ENCODE measurements around the gene ADGRL2. TPM values are rescaled to one million over a fixed set of nuclear protein-coding genes. Genes with fewer than 3 reads are reported as not detected.
A peak's percentile ranks its signal among the peaks of the same experiment; 100 is the strongest.

Gene ADGRL2
- total RNA-seq (2014; rRNA removed; shearing (Covaris generic)) = 90.3 and 104 TPM in 2 replicates
- 32.9 and 38.2 TPM in 2 replicates for polyA plus RNA-seq (2016; fragmentation: Nextera tagmentation; extraction: Ambion mirVana)
- long read RNA-seq, partial matches to known transcripts = 0 of 5 reads
- long read RNA-seq, other reads (novel, unspliced or antisense) = 5 of 5 reads

- H3K36me3 ChIP-seq (ENCODE audit: insufficient read depth) = no peaks in the 10 kb centered on the region
- H3K4me3 Mint-ChIP-seq = peak within 1 kb of the TSS; percentile 100
- peaks cover 39% of the 10 kb centered on the region for H3K4me1 Mint-ChIP-seq
- H3K4me2 ChIP-seq = peak within 1 kb of the TSS; percentile 84
- DNase-seq (ENCODE audit: low spot score) = peak; percentile 93
- no peaks in the 10 kb centered on the region for H3K9me2 ChIP-seq (ENCODE audit: insufficient read depth)
- H3K4me1 ChIP-seq (ENCODE audit: insufficient read depth) = peaks cover 48% of the 10 kb centered on the region
- peak; percentile 56 for ATAC-seq
- peaks cover 2% of the 10 kb centered on the region for H3K27me3 Mint-ChIP-seq (ENCODE audit: insufficient read depth, low read depth, poor library complexity)
- peaks cover 2% of the 10 kb centered on the region; the same call in 1 of the 3 replicates for H3K9me3 Mint-ChIP-seq
- H3K79me2 ChIP-seq (replicated peaks; ENCODE audit: insufficient read depth) = peaks cover 38% of the 10 kb centered on the region
- H3K27ac Mint-ChIP-seq = peak within 1 kb of the TSS; percentile 99
- H4K20me1 ChIP-seq (replicated peaks; ENCODE audit: insufficient read depth) = no peaks in the 10 kb centered on the region; the same call in 1 of the 2 replicates
- no peaks in the 10 kb centered on the region; the same call in 2 of the 3 replicates for H3K36me3 Mint-ChIP-seq (ENCODE audit: low read depth)
- H2AFZ ChIP-seq = peak within 1 kb of the TSS; percentile 67
- peak within 1 kb of the TSS; percentile 80 for H3K4me3 ChIP-seq
- TF ChIP-seq POLR2AphosphoS5 (IDR thresholded peaks at IDR 0.05; ENCODE audit: low read depth) (peak; percentile 66), ZNF114 (CRISPR knock-in tag; IDR thresholded peaks at IDR 0.05) (no peak), CREB1 (CRISPR knock-in tag; IDR thresholded peaks at IDR 0.05; ENCODE audit: low read depth) (0 out of 2 replicates have a peak, but pooled peaks have one; percentile 31)
- H3K27me3 ChIP-seq (ENCODE audit: insufficient read depth) = peaks cover 6% of the 10 kb centered on the region; the same call in 1 of the 2 replicates
- no peaks in the 10 kb centered on the region for H3F3A ChIP-seq (replicated peaks; ENCODE audit: low read depth)
- H3K27ac ChIP-seq (ENCODE audit: low read depth) = peak within 1 kb of the TSS; percentile 95
Observed at GRCh38 chr1:81800695-81801650, at the start of gene ADGRL2. Gene ADGRL2 (plus strand): TSS chr1:81800934. CDS start chr1:81836985, 36,051 bp downstream.

GRCh38 chr1:81752840-81753239 lies 47.9 kb upstream of the ADGRL2 start:
- no peaks in the 10 kb centered on the region for H3F3A ChIP-seq (replicated peaks; ENCODE audit: low read depth)
- H3K27ac ChIP-seq (ENCODE audit: low read depth) = no peak overlapping the region
- no peak overlapping the region for H3K4me3 ChIP-seq
- no peaks in the 10 kb centered on the region for H3K79me2 ChIP-seq (replicated peaks; ENCODE audit: insufficient read depth)
- Mint-ChIP-seq H3K4me3 (no peak overlapping the region), H3K27ac (no peak overlapping the region), H3K4me1 (peaks cover 10% of the 10 kb centered on the region), H3K27me3 (ENCODE audit: insufficient read depth, low read depth, poor library complexity) (no peaks in the 10 kb centered on the region), H3K36me3 (ENCODE audit: low read depth) (no peaks in the 10 kb centered on the region), H3K9me3 (no peaks in the 10 kb centered on the region)
- no peaks in the 10 kb centered on the region for H4K20me1 ChIP-seq (replicated peaks; ENCODE audit: insufficient read depth)
- no peak for ATAC-seq
- no peak overlapping the region for H2AFZ ChIP-seq
- no peaks in the 10 kb centered on the region for H3K36me3 ChIP-seq (ENCODE audit: insufficient read depth)
- DNase-seq (ENCODE audit: low spot score) = no peak
- no peak overlapping the region for H3K4me2 ChIP-seq
- H3K27me3 ChIP-seq (ENCODE audit: insufficient read depth) = no peaks in the 10 kb centered on the region
- H3K4me1 ChIP-seq (ENCODE audit: insufficient read depth) = no peaks in the 10 kb centered on the region
- TF ChIP-seq CREB1 (CRISPR knock-in tag; IDR thresholded peaks at IDR 0.05; ENCODE audit: low read depth) (no peak), STAT1 (IDR thresholded peaks at IDR 0.05; ENCODE audit: unreplicated experiment) (no peak), NANOG (IDR thresholded peaks at IDR 0.05; ENCODE audit: borderline replicate concordance) (no peak), ZNF114 (CRISPR knock-in tag; IDR thresholded peaks at IDR 0.05) (no peak), EZH2 (IDR thresholded peaks at IDR 0.05; ENCODE audit: low read depth, unreplicated experiment) (no peak), CTCF (conservative IDR thresholded peaks at IDR 0.05; ENCODE audit: low read depth in 2 of 2) (no peak)
- TF ChIP-seq, protein P1, sequence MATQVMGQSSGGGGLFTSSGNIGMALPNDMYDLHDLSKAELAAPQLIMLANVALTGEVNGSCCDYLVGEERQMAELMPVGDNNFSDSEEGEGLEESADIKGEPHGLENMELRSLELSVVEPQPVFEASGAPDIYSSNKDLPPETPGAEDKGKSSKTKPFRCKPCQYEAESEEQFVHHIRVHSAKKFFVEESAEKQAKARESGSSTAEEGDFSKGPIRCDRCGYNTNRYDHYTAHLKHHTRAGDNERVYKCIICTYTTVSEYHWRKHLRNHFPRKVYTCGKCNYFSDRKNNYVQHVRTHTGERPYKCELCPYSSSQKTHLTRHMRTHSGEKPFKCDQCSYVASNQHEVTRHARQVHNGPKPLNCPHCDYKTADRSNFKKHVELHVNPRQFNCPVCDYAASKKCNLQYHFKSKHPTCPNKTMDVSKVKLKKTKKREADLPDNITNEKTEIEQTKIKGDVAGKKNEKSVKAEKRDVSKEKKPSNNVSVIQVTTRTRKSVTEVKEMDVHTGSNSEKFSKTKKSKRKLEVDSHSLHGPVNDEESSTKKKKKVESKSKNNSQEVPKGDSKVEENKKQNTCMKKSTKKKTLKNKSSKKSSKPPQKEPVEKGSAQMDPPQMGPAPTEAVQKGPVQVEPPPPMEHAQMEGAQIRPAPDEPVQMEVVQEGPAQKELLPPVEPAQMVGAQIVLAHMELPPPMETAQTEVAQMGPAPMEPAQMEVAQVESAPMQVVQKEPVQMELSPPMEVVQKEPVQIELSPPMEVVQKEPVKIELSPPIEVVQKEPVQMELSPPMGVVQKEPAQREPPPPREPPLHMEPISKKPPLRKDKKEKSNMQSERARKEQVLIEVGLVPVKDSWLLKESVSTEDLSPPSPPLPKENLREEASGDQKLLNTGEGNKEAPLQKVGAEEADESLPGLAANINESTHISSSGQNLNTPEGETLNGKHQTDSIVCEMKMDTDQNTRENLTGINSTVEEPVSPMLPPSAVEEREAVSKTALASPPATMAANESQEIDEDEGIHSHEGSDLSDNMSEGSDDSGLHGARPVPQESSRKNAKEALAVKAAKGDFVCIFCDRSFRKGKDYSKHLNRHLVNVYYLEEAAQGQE (IDR thresholded peaks at IDR 0.05; ENCODE audit: unreplicated experiment) = no peak
- TF ChIP-seq, protein P2, sequence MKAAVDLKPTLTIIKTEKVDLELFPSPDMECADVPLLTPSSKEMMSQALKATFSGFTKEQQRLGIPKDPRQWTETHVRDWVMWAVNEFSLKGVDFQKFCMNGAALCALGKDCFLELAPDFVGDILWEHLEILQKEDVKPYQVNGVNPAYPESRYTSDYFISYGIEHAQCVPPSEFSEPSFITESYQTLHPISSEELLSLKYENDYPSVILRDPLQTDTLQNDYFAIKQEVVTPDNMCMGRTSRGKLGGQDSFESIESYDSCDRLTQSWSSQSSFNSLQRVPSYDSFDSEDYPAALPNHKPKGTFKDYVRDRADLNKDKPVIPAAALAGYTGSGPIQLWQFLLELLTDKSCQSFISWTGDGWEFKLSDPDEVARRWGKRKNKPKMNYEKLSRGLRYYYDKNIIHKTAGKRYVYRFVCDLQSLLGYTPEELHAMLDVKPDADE (IDR thresholded peaks at IDR 0.05) = no peak
- H3K9me2 ChIP-seq (ENCODE audit: insufficient read depth) = no peaks in the 10 kb centered on the region
